Astrocyte of the cerebellum (primary cell): ENCODE data around the gene ZNF319.

ENCODE experiments used
- DNase-seq: peaks from one replicate; pipeline ENCODE4 v3.0.0-alpha.2; 2011; ENCODE audit warnings: low read depth
- H3K4me3 ChIP-seq: 2 replicates; pipeline ENCODE4 v1.5.1; 2011; ENCODE audit warnings: mild to moderate bottlenecking, low read depth, low read length, moderate library complexity
- in situ Hi-C: cut with HindIII; loops from 2 replicates; pipeline ENCODE4 v1.10.0; 2017; ENCODE audit warnings: low sequenced_read_pairs
- TF ChIP-seq, protein P1 (sequence below): IDR thresholded peaks from 2 replicates; pipeline ENCODE4 v1.5.1; 2012; ENCODE audit warnings: low read length, low read depth, moderate library complexity, mild to moderate bottlenecking; ENCODE audit errors: missing control alignments

Gene ZNF319

GRCh38 chr16:57993438-57993837, 7.0 kb downstream of the ZNF319 start:
- in situ Hi-C loops = loop anchor here (25.0 kb wide), 1 partner anchor 206 kb away; no protein-coding TSS in a partner anchor
- no peak overlapping the region for H3K4me3 ChIP-seq
- DNase-seq = no peak
- TF ChIP-seq, protein P1, sequence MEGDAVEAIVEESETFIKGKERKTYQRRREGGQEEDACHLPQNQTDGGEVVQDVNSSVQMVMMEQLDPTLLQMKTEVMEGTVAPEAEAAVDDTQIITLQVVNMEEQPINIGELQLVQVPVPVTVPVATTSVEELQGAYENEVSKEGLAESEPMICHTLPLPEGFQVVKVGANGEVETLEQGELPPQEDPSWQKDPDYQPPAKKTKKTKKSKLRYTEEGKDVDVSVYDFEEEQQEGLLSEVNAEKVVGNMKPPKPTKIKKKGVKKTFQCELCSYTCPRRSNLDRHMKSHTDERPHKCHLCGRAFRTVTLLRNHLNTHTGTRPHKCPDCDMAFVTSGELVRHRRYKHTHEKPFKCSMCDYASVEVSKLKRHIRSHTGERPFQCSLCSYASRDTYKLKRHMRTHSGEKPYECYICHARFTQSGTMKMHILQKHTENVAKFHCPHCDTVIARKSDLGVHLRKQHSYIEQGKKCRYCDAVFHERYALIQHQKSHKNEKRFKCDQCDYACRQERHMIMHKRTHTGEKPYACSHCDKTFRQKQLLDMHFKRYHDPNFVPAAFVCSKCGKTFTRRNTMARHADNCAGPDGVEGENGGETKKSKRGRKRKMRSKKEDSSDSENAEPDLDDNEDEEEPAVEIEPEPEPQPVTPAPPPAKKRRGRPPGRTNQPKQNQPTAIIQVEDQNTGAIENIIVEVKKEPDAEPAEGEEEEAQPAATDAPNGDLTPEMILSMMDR = no peak

- DNase-seq = no peak
- no peak overlapping the region for H3K4me3 ChIP-seq
- in situ Hi-C loops = loop anchor here (25.0 kb wide), 1 partner anchor 205 kb away; no protein-coding TSS in a partner anchor
- TF ChIP-seq, protein P1 = no peak
These were observed 8.4 kb downstream of the ZNF319 start for GRCh38 chr16:57992084-57992483.

DNA sequence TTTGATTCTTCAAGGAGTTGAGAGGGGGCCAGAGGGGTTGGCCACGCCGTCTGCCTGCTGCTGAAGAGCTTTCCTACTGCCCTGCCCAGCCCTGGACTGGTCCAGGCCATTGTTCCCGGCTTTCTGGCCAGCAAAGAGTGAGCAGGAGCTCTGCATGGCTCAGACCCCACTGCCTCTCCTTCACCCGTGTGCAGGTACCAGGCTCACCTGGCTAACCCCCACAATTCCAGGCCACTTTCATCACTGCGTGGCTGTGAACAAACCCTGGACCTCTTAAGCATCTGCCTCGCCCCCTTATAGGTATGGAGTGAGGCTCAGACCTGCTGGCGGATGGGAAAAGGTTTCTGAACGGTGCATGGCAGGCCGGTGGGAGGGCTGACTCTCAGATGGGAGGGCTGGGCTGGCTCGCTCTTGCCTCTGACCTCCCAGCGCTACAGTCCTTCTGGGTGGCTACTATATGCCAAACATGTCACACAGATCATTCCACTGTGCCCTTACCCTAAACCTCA, 8.9 kb downstream of the ZNF319 start:
- H3K4me3 ChIP-seq = no peak overlapping the region
- TF ChIP-seq, protein P1 = no peak
- no peak for DNase-seq
- in situ Hi-C loops = loop anchor here (25.0 kb wide), 1 partner anchor 204 kb away; no protein-coding TSS in a partner anchor

DNA sequence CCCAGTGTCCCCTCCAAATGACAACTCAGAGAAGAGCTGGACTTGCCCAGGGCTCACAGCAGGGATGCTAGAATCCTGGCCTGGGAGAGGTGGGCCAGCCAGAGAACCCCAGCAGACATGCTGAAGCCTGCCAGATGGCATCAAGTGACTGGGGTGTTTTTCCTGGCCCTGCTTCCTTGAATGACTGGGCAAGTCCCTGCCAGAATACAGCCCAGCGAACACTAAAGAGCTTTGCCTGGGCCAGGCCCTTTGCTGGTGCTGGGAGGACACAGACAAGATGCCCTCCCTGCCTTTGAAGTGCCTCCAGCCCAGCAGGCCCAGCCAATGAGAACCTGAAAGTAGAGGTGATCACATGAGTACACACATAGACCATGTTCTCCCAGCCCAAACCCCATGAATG, 11.5 kb downstream of the ZNF319 start:
- in situ Hi-C loops = loop anchor here (5.0 to 25.0 kb wide), 4 partner anchors 47 to 414 kb away; no protein-coding TSS in a partner anchor
- TF ChIP-seq, protein P1 = no peak
- no peak for DNase-seq
- no peak overlapping the region for H3K4me3 ChIP-seq

DNA sequence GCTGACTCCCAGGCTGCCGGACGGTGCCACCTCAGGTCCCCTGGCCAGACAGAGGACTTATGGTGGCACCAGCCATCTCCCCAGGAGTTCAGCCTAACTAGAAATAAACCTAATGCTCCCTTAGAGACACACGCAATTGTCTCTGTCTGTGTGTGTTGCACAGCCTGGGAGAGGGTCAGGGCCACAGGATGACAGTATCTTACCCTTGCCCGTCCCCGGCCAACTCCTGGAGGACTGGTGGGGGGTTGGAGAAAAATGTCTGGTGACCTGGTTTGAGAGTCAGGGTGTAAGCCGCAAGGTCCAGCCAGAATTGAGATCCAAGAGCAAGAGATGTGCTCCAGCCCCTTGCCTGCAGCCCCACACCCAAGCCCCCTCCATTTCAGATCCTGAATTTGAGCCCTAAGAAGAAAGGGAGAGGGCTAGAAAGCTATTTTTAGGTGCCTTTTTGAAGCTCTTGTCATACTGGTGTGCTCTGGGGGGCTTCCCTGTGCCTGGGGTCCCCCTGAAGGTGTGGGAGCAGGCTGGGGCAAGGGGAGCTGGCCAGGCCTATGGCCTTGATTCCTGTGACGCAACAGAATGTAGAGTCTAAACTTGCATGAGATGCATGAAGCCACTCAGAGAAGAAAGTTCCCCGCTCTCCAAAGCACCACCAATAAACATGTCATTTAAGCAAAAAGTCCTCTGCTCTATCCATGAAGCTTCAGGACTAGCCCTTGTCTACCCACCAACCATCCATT, 12.9 kb downstream of the ZNF319 start:
- TF ChIP-seq, protein P1 = no peak
- no peak for DNase-seq
- no peak overlapping the region for H3K4me3 ChIP-seq
- in situ Hi-C loops = loop anchor here (5.0 to 25.0 kb wide), 4 partner anchors 45 to 413 kb away; no protein-coding TSS in a partner anchor

DNA sequence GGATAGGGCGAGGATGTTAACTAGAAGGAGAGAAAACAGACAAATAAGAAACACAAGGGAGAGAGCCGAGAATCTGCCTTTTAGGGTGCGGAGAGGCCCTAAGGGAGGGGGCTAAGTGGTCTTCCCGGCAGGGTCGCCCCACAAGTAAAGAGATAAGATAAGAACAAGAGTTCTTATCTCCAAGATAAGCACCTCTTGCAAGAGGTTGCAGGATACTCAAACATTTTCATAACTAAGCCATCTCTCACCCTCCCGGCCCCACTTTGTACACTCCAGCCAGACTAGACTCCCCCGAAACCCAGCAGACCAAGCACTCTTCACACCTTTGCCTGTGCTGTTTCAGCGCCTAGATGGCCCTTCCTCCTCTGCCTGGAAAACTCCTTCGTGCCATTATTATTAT, 14.3 kb downstream of the ZNF319 start:
- no peak overlapping the region for H3K4me3 ChIP-seq
- in situ Hi-C loops = loop anchor here (5.0 to 25.0 kb wide), 4 partner anchors 44 to 411 kb away; no protein-coding TSS in a partner anchor
- DNase-seq = no peak
- TF ChIP-seq, protein P1 = no peak
